Measurements from ENCODE around the gene IHH. TPM values are rescaled to one million over a fixed set of nuclear protein-coding genes. Genes with fewer than 3 reads are reported as not detected.

IHH gene
- total RNA-seq, 1 experiment from 2014 or later: 1.1 TPM

DNA sequence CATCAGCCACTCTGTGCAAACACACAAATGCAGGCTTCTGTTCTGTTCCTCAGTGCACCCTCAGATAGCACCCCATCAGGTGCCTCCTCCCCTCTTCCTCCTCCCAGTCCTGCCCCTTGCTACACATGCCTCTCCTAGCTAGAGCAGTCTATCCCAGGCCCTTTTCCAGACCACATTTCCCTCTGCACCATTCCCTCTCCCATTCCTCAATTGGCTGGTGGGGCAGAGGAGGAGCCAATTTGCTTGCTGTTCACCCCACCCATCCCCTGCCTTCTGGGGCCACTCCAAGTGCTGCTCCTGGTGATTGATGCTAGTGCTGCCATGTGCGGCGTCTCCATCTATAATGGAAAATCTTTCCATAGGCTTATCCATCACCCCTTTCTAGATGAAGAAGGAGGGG is 24.8 kb downstream of the IHH start:
- peaks cover 15% of the 10 kb centered on the region; the same call in 1 of the 2 replicates for H3K27me3 ChIP-seq (ENCODE audit: control insufficient read depth, insufficient read depth, low read length)
- no peak for DNase-seq
- no peak overlapping the region for H3K4me3 ChIP-seq (ENCODE audit: insufficient read depth, low read depth, low read length)
- no peaks in the 10 kb centered on the region for H3K36me3 ChIP-seq (replicated peaks; ENCODE audit: control insufficient read depth, insufficient read depth, low read length)

DNA sequence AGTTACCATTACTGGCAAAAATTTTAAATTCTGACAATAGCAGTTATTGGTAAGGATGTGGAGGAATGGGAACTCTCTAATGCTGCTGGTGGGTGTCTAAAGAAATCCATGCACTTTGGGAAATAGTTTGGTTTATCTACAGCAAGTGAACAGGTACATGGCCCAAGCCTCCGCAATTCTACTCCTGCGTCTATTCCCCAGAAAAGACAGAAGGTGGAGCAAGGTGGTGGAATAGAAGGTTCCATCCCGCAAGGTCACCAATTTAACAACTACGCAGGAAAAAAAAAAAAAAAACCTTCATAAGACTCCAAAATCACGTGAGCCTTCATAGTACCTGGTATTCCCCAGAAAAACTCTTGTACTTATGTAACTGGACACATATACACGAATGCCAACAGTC is 25.9 kb downstream of the IHH start:
- Histone ChIP-seq H3K36me3 (replicated peaks; ENCODE audit: control insufficient read depth, insufficient read depth, low read length) (no peaks in the 10 kb centered on the region), H3K4me3 (ENCODE audit: insufficient read depth, low read depth, low read length) (no peak overlapping the region), H3K27me3 (ENCODE audit: control insufficient read depth, insufficient read depth, low read length) (peaks cover 10% of the 10 kb centered on the region; the same call in 1 of the 2 replicates)
- no peak for DNase-seq

DNA sequence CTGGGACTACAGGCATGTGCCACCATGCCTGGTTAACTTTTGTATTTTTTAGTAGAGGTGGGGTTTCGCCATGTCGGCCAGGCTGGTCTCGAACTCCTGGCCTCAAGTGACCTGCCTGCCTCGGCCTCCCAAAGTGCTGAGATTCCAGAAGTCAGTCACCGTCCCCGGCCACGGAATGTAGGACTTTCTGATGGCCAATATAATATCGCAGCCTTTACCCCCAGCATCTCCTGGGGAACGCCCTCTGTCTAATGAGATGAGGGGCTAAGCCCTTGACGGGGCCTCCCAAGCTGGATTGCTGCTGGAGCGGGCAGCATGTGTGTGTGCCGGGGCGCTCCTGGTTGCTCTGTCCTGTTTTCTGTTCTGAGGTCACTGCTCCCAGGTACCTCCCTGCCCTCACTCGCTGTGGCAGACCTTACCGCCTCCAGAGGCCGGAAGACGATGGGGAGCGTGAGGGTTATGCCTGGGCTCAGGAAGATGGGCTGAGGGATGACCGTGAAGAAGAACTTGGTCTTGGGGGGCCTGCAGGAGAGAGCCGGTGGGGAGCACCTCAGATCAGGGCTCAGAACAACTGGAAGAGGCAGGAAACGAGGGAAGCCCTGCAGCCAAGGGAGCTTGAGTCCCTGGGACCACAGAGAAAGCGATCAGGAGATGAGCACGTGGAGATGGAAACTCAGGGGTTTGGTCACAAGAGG is 28.5 kb downstream of the IHH start:
- H3K4me3 ChIP-seq (ENCODE audit: insufficient read depth, low read depth, low read length): no peak overlapping the region
- no peaks in the 10 kb centered on the region for H3K36me3 ChIP-seq (replicated peaks; ENCODE audit: control insufficient read depth, insufficient read depth, low read length)
- H3K27me3 ChIP-seq (ENCODE audit: control insufficient read depth, insufficient read depth, low read length): peaks cover 8% of the 10 kb centered on the region; the same call in 1 of the 2 replicates
- no peak for DNase-seq

DNA sequence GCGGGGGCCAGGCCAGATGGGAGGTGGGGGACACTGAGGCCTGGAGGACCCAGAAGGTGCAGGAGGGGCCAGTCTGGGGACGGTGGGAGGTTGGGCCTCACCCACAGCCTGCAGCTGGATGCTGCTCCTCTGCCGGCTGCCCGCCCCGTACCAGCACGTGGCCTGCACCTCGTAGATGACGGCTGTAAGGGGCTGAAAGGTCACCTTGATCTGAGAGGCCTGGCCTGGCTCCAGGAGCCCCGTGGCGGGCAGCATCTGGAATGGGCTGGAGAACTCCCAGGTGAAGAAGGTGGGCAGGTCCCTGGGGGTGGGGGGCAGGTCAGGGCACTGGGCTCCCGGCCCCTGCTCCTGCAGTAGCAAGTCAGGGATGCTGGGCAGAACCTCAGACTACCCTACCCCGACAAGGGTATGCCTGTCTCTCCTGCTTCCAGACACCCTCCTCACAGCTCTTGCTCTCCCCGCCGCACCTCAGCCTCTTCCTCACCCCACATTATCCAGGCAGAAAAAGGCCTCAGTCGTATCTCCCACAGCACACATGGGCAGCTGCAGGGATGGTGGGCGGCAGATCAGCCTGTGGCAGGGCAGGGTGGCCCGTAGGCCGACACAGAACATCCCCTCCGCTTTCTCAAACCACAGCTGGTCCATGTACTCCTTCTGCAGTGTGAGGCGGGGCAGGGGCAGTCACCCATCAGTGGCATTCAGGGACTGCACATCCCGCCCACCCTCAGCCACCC is 29.5 kb downstream of the IHH start:
- DNase-seq: no peak
- Histone ChIP-seq H3K36me3 (replicated peaks; ENCODE audit: control insufficient read depth, insufficient read depth, low read length) (no peaks in the 10 kb centered on the region), H3K27me3 (ENCODE audit: control insufficient read depth, insufficient read depth, low read length) (peaks cover 8% of the 10 kb centered on the region; the same call in 1 of the 2 replicates), H3K4me3 (ENCODE audit: insufficient read depth, low read depth, low read length) (no peak overlapping the region)

DNA sequence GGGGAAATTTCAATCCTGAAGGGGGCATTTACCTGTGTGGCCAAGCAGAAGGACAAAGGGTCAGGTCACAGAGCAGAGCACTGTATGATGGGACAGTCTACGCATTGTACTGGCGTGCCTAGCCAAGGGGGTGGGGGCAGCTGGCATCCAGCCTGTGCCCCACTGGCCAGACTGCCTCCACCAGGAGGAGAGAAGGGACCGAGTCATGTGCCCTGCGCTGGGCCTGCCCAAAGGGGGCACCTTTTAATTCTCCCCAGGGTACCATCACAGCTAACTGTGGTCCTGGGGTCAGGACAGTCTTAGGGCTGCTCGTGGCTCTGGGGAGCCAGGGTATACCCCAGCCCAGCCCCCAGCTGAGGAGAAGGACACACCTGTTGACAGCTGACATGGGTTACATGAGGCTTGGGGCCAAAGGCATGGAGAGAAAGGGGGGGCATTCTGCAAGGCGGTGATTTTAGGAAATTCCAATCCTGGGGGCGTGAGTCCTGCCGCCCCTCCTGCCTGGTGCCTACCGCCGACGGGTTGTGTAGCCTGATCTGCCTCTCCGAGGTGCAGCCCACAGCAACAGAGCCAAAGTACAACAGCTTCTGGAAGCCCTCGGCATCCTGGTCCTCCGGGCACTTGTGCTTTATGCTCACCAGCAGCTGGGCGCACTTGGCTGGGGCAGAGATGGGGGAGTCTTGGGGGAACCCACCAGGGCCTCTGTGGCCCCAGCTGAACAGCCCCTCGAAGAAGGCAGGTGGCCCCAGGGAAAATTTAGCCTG is 30.4 kb downstream of the IHH start:
- Histone ChIP-seq H3K36me3 (replicated peaks; ENCODE audit: control insufficient read depth, insufficient read depth, low read length) (no peaks in the 10 kb centered on the region), H3K4me3 (ENCODE audit: insufficient read depth, low read depth, low read length) (no peak overlapping the region), H3K27me3 (ENCODE audit: control insufficient read depth, insufficient read depth, low read length) (peaks cover 6% of the 10 kb centered on the region; the same call in 1 of the 2 replicates)
- DNase-seq: no peak

DNA sequence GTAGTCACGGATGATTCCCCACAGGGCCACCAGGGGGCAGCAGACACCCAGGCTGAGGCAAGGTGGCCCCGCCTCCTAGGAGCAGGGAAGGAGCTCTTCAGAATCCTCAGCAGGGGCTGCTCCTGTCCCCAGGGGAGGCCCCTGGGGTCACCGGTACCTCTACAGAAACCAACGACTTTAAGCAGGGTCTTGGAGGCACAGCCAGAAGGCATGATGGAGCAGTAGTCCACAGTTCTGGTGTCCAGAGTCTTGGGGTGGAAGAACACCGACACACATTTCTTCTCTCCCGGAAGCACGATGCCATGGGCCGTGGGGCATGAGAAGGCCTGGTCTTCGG is 30.9 kb downstream of the IHH start:
- Histone ChIP-seq H3K27me3 (ENCODE audit: control insufficient read depth, insufficient read depth, low read length) (peaks cover 5% of the 10 kb centered on the region; the same call in 1 of the 2 replicates), H3K4me3 (ENCODE audit: insufficient read depth, low read depth, low read length) (no peak overlapping the region), H3K36me3 (replicated peaks; ENCODE audit: control insufficient read depth, insufficient read depth, low read length) (no peaks in the 10 kb centered on the region)
- peak; percentile 95 for DNase-seq

DNA sequence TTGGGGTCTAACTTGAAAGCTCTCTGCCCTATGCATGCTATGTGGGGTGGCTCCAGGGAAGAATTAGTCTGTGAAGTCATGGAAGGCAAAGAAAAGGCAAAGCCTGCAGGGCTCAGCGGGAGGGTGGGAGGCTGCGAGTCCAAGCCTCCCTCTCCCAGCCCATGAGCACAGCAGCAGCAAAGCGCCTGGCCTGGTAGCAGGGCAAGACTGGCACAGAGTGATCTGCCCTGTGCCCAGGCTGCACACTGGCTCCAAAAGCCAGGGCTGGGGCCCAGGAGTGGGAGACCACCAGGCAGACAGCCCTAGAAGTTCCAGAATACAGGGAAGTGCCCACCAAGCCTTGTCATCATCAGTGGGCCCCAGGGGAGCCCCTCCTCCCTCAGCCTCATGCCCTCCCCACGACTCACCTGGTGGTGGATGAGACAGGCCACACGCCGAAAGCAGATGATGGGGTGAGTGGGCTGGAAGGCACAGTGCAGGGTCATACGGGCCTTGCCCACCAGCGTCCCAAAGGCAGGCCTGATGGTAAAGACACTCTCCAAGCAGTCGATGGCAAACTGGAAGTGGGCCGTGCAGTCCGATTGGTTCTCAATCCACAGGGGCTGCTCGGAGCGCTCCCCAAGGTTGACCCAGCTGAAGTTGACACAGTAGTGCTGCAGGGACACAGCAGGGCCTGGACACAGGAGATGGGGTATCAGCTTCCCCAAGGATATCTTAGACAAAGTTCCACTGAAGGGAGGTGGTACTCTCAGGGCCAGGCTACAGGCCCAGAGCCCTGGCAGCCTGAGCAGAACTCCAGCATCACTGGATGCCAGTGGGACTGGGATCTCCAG is 31.5 kb downstream of the IHH start:
- Histone ChIP-seq H3K36me3 (replicated peaks; ENCODE audit: control insufficient read depth, insufficient read depth, low read length) (no peaks in the 10 kb centered on the region), H3K4me3 (ENCODE audit: insufficient read depth, low read depth, low read length) (no peak overlapping the region), H3K27me3 (ENCODE audit: control insufficient read depth, insufficient read depth, low read length) (peaks cover 3% of the 10 kb centered on the region; the same call in 1 of the 2 replicates)
- no peak for DNase-seq

DNA sequence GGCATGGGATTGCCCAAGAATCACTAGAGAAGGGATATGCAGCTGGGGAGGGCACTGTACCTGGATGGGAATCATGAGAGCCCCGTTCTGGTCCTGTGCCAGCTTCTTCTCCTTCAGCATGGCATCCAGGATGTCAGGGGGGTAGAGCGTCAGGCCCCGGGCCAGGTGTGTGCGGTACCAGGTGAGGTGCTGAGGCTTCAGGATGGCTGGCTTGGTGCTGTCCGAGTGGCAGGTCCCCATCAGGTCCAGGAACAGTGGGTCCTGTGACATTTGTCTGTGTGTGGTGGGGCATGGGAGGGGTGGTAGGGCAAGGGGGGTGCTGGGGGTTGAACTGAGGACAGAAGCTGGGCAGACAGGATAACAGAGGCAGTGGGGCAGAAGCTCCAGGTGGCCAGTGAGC is 32.6 kb downstream of the IHH start:
- no peaks in the 10 kb centered on the region for H3K36me3 ChIP-seq (replicated peaks; ENCODE audit: control insufficient read depth, insufficient read depth, low read length)
- no peaks in the 10 kb centered on the region for H3K27me3 ChIP-seq (ENCODE audit: control insufficient read depth, insufficient read depth, low read length)
- no peak overlapping the region for H3K4me3 ChIP-seq (ENCODE audit: insufficient read depth, low read depth, low read length)
- no peak for DNase-seq

DNA sequence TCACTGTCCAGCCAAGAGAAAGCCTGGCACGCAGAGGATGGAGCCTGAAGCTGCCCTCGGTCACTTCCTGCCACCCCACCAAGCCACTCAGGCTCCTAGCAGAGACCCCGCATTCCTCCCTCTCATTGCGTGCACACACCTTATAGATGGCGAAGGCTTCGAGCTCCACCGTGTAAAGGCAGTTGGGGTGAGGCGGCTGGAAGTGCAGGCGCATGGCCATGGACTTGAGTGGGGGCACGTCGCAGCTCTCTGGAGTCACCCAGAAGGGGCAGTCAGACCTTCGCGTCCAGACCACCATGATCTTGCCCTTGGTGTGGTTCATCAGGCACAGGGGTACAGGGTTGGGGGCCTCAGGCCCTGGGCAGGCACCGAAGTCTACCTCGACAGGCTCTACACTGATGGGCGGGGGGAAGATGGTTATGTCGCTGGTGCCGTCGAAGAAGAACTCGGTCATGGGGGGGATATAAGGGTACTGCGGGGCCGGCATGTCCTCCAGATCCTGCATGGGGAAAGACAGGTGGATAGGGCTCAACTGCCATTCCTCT is 33.1 kb downstream of the IHH start:
- no peak for DNase-seq
- H3K36me3 ChIP-seq (replicated peaks; ENCODE audit: control insufficient read depth, insufficient read depth, low read length): no peaks in the 10 kb centered on the region
- no peak overlapping the region for H3K4me3 ChIP-seq (ENCODE audit: insufficient read depth, low read depth, low read length)
- H3K27me3 ChIP-seq (ENCODE audit: control insufficient read depth, insufficient read depth, low read length): no peaks in the 10 kb centered on the region

DNA sequence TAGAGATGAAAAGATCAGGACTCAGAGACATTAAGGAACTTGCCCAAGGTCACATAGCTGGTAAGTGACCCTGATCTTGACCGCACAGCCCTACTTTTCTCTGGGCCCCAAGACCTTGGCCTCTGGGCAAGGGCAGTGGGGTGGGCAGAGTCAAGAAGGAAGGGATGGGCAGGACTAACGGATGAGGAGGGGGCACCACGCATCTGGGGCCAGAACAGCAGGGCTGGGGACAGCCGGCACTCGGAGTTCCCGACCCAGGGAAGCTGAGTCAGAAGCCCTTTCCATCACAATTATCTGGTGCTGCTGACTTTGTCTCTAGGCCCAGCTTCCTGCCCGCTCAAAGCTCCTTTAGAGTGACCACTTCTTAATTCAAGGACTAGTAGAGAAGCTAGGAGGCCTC is 33.8 kb downstream of the IHH start:
- no peak for DNase-seq
- Histone ChIP-seq H3K36me3 (replicated peaks; ENCODE audit: control insufficient read depth, insufficient read depth, low read length) (no peaks in the 10 kb centered on the region), H3K27me3 (ENCODE audit: control insufficient read depth, insufficient read depth, low read length) (no peaks in the 10 kb centered on the region), H3K4me3 (ENCODE audit: insufficient read depth, low read depth, low read length) (no peak overlapping the region)

DNA sequence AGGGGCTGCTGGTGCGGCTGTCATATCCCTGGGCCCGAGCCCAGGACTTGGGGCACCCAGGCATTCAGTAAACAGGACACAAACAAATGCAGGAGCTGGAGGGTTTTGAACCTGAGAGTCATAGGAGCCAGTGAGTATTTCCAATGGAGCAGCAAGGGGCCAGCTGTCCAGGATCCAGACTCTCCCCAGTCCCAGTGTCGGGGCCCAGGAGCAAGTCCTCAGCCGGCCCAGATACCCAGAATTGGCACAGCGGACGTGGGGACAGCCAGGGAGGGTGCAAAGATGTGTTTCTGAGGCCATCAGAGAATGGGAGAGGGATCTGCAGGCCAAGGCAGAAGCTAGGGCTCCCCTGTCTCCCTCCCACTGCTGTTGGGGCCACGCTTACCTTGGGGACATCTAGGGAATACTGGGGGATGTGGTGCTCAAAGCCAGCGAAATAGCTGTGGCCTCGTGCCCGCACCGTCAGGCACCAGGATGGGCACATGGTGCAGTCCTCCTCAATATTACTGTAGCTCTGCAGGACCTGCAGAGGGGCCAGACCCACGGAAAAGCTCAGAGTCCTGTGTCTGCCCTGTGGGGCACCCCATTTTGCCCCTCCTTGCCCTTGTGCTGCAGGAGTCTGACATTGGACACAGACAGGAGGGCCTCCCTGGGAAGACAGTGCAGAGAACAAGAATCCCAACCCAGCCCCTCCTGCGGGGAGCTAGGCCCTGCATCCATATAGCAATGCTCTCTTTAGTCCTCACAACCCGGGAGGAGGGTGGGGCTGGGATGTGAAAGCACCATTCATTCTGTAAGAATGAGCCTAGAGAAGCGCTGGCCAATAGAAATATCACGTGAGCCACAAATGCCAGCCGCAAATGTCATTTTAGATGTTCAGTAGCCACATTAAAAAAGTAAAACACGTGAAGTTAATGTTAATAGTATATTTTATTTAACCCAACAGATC is 34.8 kb downstream of the IHH start:
- DNase-seq: no peak

DNA sequence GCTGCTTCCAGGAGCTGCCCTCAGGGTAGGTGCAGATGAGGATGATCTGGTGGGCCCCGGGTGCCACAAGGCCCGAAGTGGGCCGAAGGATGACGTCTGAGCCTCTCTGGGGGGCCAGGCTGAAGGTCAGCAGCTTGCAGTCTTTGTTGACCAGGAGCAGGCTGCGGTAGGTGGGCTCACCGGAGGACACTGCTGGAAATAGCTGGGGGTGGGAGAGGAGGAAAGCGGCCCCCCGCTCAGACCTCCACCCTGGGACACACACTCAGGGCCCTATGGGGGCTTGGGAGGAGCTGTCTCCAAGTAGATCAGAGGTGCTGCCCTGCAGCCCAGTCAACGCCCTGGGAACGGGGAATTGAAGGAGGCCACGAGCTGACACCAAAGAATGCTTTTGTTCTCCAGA is 36.7 kb downstream of the IHH start:
- no peak for DNase-seq
- no peaks in the 10 kb centered on the region for H3K36me3 ChIP-seq (replicated peaks; ENCODE audit: control insufficient read depth, insufficient read depth, low read length)
- H3K27me3 ChIP-seq (ENCODE audit: control insufficient read depth, insufficient read depth, low read length): no peaks in the 10 kb centered on the region
- no peak overlapping the region for H3K4me3 ChIP-seq (ENCODE audit: insufficient read depth, low read depth, low read length)

More for the DNA sequence above, 34.8 kb downstream of the IHH start:
- H3K36me3 ChIP-seq (replicated peaks; ENCODE audit: control insufficient read depth, insufficient read depth, low read length): no peaks in the 10 kb centered on the region
- no peak overlapping the region for H3K4me3 ChIP-seq (ENCODE audit: insufficient read depth, low read depth, low read length)
- no peaks in the 10 kb centered on the region for H3K27me3 ChIP-seq (ENCODE audit: control insufficient read depth, insufficient read depth, low read length)

DNA sequence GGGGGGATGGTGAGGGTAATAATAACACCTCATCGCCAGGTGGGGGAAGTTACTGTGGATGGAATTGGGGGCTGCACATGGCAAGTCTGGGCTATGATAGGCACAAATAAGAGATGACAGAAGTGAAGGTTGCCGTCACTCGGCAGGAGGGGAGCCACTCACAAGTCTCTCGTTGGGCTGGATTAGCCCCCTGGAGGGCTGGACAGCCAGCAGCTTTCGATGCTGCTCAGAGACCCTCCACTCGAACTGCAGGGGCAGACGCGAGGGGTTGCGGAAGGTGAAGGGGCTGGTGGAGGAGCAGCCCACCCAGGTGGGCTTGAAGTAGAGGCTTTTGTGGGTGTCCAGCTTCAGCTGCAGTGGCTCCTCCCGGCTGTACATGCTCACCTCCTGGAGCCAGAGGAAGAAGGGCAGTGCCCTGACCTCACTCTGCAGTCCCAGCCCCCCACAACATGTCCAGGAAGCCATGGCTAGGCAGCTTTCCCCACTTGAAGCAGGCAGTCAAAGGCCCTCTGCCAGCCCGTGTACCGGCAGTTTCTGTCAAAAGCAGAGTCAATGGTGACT is 37.6 kb downstream of the IHH start:
- Histone ChIP-seq H3K27me3 (ENCODE audit: control insufficient read depth, insufficient read depth, low read length) (no peaks in the 10 kb centered on the region), H3K36me3 (replicated peaks; ENCODE audit: control insufficient read depth, insufficient read depth, low read length) (no peaks in the 10 kb centered on the region), H3K4me3 (ENCODE audit: insufficient read depth, low read depth, low read length) (no peak overlapping the region)
- DNase-seq: no peak
